ENCODE data around the gene CRELD1. TPM values are rescaled to one million over a fixed set of nuclear protein-coding genes. Genes with fewer than 3 reads are reported as not detected.
A peak's percentile ranks its signal among the peaks of the same experiment; 100 is the strongest.
"Not testable (repeated sequence)": the region's sequence is repeated elsewhere in the genome, so short reads cannot be mapped to it uniquely, and the experiment has no call there.

The CRELD1 gene
- total and polyA plus RNA-seq, 2 of the 13 experiments (the other 11 are each of a cell fraction or from before 2014, with no cell fraction given): 27.1 to 61.9 TPM

DNA sequence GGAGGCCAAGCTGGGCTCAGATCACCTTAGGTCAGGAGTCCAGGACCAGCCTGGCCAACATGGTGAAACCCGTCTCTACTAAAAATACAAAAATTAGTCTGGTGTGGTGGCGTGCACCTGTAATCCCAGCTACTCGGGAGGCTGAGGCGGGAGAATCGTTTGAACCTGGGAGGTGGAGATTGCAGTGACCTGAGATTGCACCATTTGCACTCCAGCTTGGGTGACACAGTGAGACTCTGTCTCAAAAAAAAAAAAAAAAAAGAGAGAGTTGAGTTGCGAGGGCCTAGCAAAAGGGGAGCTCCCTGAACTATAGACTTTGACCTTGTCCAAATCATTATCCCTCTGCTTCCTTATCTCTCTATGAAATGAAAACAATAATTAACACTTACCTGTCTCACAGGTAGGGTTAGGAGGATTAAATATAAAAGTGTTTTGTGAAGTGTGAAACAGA is 32.6 kb upstream of the CRELD1 start:
- H3K27ac ChIP-seq (ENCODE audit: extremely low read length, insufficient read depth, low read length): peak overlapping the region; percentile 100
- H3K9me3 ChIP-seq (ENCODE audit: low read length); CTCF ChIA-PET (ENCODE audit: low intra/inter-chr PET ratio, low total read pairs); in situ Hi-C loops (cut with HindIII; ENCODE audit: extremely low pct_ligation_motif_present, low pct_unique_long_range_greater_than_20kb); H4K20me1 ChIP-seq (ENCODE audit: insufficient read depth, low read length); H2AFZ ChIP-seq (ENCODE audit: low read length); H3K9ac ChIP-seq (ENCODE audit: insufficient read depth, low read depth, low read length); H3K36me3 ChIP-seq (replicated peaks in 1 of 2; ENCODE audit: control insufficient read depth in 1 of 2, insufficient read depth in 2 of 2, low read length in 2 of 2); BruUV-seq (replicated peaks); ATAC-seq; H3K27me3 ChIP-seq (ENCODE audit: control insufficient read depth in 1 of 2, insufficient read depth in 2 of 2, low read length in 2 of 2); TF ChIP-seq GABPA (IDR thresholded peaks at IDR 0.05; ENCODE audit: low read depth, low read length): not testable (repeated sequence)
- peaks cover 15% of the 10 kb centered on the region for H3K79me2 ChIP-seq (ENCODE audit: insufficient read depth, low read length)
- peaks cover 86% of the 10 kb centered on the region for H3K4me1 ChIP-seq (ENCODE audit: insufficient read depth, low read length)
- intact Hi-C loops (cut with micrococcal nuclease; ENCODE audit: unreplicated experiment): loop anchor here (5.0 kb wide), 1 partner anchor 46 kb away; no protein-coding TSS in a partner anchor
- WGBS (ENCODE audit: low lambda C conversion rate): 10% methylated on average over 6 of the region's 6 CpGs
- peak; percentile 84 for DNase-seq (ENCODE audit: low spot score)
- H3K4me3 ChIP-seq (replicated peaks in 1 of 3; ENCODE audit: insufficient read depth in 1 of 3, low read depth in 2 of 3, low read length in 3 of 3): peak overlapping the region in 1 of 3 experiments; percentile 92; a peak in 1 of 6 replicates
- peak; percentile 53 for FAIRE-seq
- POLR2A ChIA-PET: interaction anchor here (0.6 to 9.3 kb wide), 10 partner anchors 10 to 264 kb away, joined by 3 to 298 read pairs (median 12); partner anchors contain the start of genes ARPC4, CRELD1, IL17RC and JAGN1
- H3K4me2 ChIP-seq (ENCODE audit: low read depth, low read length): peak overlapping the region; percentile 97
- TF ChIP-seq RFXANK (CRISPR knock-in tag; IDR thresholded peaks at IDR 0.05) (0 out of 2 replicates have a peak, but pooled peaks have one; percentile 21), NCOR1 (IDR thresholded peaks at IDR 0.05; ENCODE audit: borderline replicate concordance, low read length) (peak; percentile 96), ARID5B (CRISPR knock-in tag; IDR thresholded peaks at IDR 0.05) (peak; percentile 75), NCOA2 (CRISPR knock-in tag; IDR thresholded peaks at IDR 0.05) (peak; percentile 81; the same call in 1 of the 2 replicates), TOPORS (CRISPR knock-in tag; IDR thresholded peaks at IDR 0.05) (0 out of 2 replicates have a peak, but pooled peaks have one; percentile 45), SNAPC2 (CRISPR knock-in tag; IDR thresholded peaks at IDR 0.05) (peak; percentile 39; the same call in 1 of the 2 replicates), ZFX (CRISPR knock-in tag; IDR thresholded peaks at IDR 0.05; ENCODE audit: low read depth) (0 out of 2 replicates have a peak, but pooled peaks have one; percentile 17), MEF2D (CRISPR knock-in tag; IDR thresholded peaks at IDR 0.05) (peak; percentile 23; the same call in 1 of the 2 replicates), TBX3 (IDR thresholded peaks at IDR 0.05; ENCODE audit: borderline replicate concordance) (peak; percentile 83; the same call in 1 of the 2 replicates), GABPA (CRISPR knock-in tag; IDR thresholded peaks at IDR 0.05; ENCODE audit: low read depth) (peak; percentile 50), ZNF644 (CRISPR knock-in tag; IDR thresholded peaks at IDR 0.05; ENCODE audit: low read depth) (0 out of 2 replicates have a peak, but pooled peaks have one; percentile 26), ZNF280B (CRISPR knock-in tag; IDR thresholded peaks at IDR 0.05; ENCODE audit: borderline replicate concordance) (peak; percentile 52; the same call in 1 of the 2 replicates), SMC3 (IDR thresholded peaks at IDR 0.05; ENCODE audit: low read length) (peak; percentile 19; the same call in 1 of the 2 replicates), ZNF460 (CRISPR knock-in tag; IDR thresholded peaks at IDR 0.05; ENCODE audit: borderline replicate concordance) (peak; percentile 100), ZNF556 (CRISPR knock-in tag; IDR thresholded peaks at IDR 0.05; ENCODE audit: borderline replicate concordance) (peak; percentile 34; the same call in 1 of the 2 replicates)
- TF ChIP-seq, protein P1, sequence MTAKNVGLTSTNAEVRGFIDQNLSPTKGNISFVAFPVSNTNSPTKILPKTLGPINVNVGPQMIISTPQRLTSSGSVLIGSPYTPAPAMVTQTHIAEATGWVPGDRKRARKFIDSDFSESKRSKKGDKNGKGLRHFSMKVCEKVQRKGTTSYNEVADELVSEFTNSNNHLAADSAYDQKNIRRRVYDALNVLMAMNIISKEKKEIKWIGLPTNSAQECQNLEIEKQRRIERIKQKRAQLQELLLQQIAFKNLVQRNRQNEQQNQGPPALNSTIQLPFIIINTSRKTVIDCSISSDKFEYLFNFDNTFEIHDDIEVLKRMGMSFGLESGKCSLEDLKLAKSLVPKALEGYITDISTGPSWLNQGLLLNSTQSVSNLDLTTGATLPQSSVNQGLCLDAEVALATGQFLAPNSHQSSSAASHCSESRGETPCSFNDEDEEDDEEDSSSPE (CRISPR knock-in tag; IDR thresholded peaks at IDR 0.05): peak; percentile 76
